ENCODE data around the gene ZFP1. TPM values are rescaled to one million over a fixed set of nuclear protein-coding genes. Genes with fewer than 3 reads are reported as not detected.

The ZFP1 gene
- total RNA-seq, 1 experiment from 2014 or later = 10.6 TPM

GRCh38 chr16:75109732-75110243 is 38.5 kb upstream of the ZFP1 start:
- Mint-ChIP-seq H3K36me3 (ENCODE audit: insufficient read depth, unreplicated experiment) (peaks cover 12% of the 10 kb centered on the region), H3K4me1 (ENCODE audit: low read depth, unreplicated experiment) (peaks cover 31% of the 10 kb centered on the region), H3K27me3 (ENCODE audit: unreplicated experiment) (no peaks in the 10 kb centered on the region), H3K27ac (ENCODE audit: unreplicated experiment) (peak overlapping the region; percentile 68), H3K4me3 (ENCODE audit: low read depth, unreplicated experiment) (peak overlapping the region; percentile 19), H3K9me3 (ENCODE audit: low read depth, unreplicated experiment) (no peaks in the 10 kb centered on the region)
- peak; percentile 50 for DNase-seq
- CTCF ChIA-PET = interaction anchor here (0.6 to 4.4 kb wide), 8 partner anchors 13 to 367 kb away, joined by 3 to 125 read pairs (median 6); partner anchors contain the start of genes WDR59 and ZNRF1
- BruUV-seq (replicated peaks) = no TSS peak
- intact Hi-C loops (cut with micrococcal nuclease; ENCODE audit: unreplicated experiment) = loop anchor here (10.0 kb wide), 1 partner anchor 235 kb away; no protein-coding TSS in a partner anchor
- TF ChIP-seq CTCF (IDR thresholded peaks at IDR 0.05; ENCODE audit: unreplicated experiment) = no peak

DNA sequence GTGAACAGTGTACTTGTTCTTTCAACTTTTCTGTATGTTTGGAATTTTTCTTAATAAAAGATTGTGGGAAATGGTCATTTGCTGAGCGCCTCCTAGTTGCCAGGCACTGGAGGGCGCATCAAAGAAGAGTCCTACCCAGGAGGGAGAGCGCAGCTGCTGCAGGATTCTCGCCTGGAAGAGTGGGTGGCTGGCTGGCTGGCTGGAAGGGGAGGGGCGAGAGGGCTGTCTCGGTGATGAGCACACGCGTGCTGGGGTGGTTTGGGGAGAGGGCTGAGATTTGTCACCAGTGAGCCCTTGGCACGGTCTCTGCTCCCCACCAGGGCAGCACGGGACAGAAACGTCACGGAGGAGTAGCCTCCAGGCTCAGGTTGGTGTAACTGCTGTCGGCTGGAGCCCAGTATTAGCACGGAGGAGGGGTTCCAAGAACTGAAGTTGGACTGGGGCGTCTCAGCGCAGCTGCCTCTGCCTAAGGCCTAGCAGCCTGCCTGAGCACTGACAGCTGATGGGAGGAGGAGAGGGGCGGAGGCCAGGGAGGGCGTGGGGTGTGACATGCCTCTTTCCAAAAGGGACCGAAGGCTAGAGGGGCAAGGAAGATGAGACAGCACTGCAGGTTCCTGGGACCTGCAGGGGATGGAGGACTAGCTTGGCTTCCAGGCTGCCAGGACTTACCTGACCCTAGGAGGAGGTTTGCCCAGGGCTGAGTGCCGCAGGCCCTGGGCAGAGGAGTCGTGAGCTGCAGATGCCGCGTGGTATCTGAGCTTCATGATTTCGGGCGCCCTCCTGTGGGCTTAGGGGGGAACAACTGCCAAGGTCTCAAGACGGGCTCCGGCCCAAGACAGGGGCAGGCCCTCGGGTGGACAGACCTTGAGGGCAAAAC is 37.4 kb upstream of the ZFP1 start:
- no peak overlapping the region for H3K4me3 Mint-ChIP-seq (ENCODE audit: low read depth, unreplicated experiment)
- no peak overlapping the region for H3K27ac Mint-ChIP-seq (ENCODE audit: unreplicated experiment)
- H3K27me3 Mint-ChIP-seq (ENCODE audit: unreplicated experiment) = no peaks in the 10 kb centered on the region
- peak; percentile 91 for TF ChIP-seq CTCF (IDR thresholded peaks at IDR 0.05; ENCODE audit: unreplicated experiment)
- DNase-seq = peak; percentile 91
- H3K9me3 Mint-ChIP-seq (ENCODE audit: low read depth, unreplicated experiment) = no peaks in the 10 kb centered on the region
- H3K4me1 Mint-ChIP-seq (ENCODE audit: low read depth, unreplicated experiment) = peaks cover 31% of the 10 kb centered on the region
- CTCF ChIA-PET = interaction anchor here (0.6 to 4.4 kb wide), 22 partner anchors 9 to 248 kb away, joined by 3 to 125 read pairs (median 4); partner anchors contain the start of genes WDR59 and ZNRF1
- no TSS peak for BruUV-seq (replicated peaks)
- intact Hi-C loops (cut with micrococcal nuclease; ENCODE audit: unreplicated experiment) = loop anchor here (1.0 to 10.0 kb wide), 2 partner anchors 113 to 236 kb away; no protein-coding TSS in a partner anchor
- H3K36me3 Mint-ChIP-seq (ENCODE audit: insufficient read depth, unreplicated experiment) = peaks cover 12% of the 10 kb centered on the region

DNA sequence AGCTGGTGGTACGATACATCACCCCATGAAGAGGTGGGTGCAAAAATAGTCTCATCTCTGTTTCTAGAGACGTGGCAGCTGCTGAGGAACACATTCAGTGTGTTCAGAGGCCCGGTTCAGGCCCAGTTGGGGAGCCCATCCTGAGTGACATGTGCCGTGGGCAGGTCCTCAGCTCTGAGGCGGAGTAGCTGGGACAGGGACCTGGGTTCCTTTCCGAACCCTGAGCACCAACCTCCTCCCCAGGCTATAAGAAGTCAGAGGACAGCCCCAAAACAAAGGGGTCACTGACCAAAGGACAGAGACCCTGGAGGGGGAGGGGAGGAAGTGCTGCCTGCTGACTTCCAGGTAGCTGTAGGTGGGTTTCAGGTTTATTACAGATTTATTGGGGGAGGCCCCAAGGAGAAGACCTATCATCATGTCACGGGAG is 36.8 kb upstream of the ZFP1 start:
- Mint-ChIP-seq H3K4me1 (ENCODE audit: low read depth, unreplicated experiment) (peaks cover 37% of the 10 kb centered on the region), H3K27me3 (ENCODE audit: unreplicated experiment) (no peaks in the 10 kb centered on the region), H3K9me3 (ENCODE audit: low read depth, unreplicated experiment) (no peaks in the 10 kb centered on the region), H3K4me3 (ENCODE audit: low read depth, unreplicated experiment) (no peak overlapping the region), H3K27ac (ENCODE audit: unreplicated experiment) (no peak overlapping the region), H3K36me3 (ENCODE audit: insufficient read depth, unreplicated experiment) (peaks cover 15% of the 10 kb centered on the region)
- no TSS peak for BruUV-seq (replicated peaks)
- no peak for TF ChIP-seq CTCF (IDR thresholded peaks at IDR 0.05; ENCODE audit: unreplicated experiment)
- intact Hi-C loops (cut with micrococcal nuclease; ENCODE audit: unreplicated experiment) = loop anchor here (1.0 to 10.0 kb wide), 2 partner anchors 113 to 237 kb away; no protein-coding TSS in a partner anchor
- CTCF ChIA-PET = interaction anchor here (0.6 to 4.4 kb wide), 19 partner anchors 8 to 249 kb away, joined by 3 to 125 read pairs (median 4); partner anchors contain the start of genes WDR59 and ZNRF1
- DNase-seq = no peak

GRCh38 chr16:75111961-75112733 is 36.2 kb upstream of the ZFP1 start:
- no TSS peak for BruUV-seq (replicated peaks)
- intact Hi-C loops (cut with micrococcal nuclease; ENCODE audit: unreplicated experiment) = loop anchor here (1.0 to 10.0 kb wide), 2 partner anchors 114 to 237 kb away; no protein-coding TSS in a partner anchor
- Mint-ChIP-seq H3K27me3 (ENCODE audit: unreplicated experiment) (no peaks in the 10 kb centered on the region), H3K27ac (ENCODE audit: unreplicated experiment) (no peak overlapping the region), H3K4me1 (ENCODE audit: low read depth, unreplicated experiment) (peaks cover 43% of the 10 kb centered on the region), H3K9me3 (ENCODE audit: low read depth, unreplicated experiment) (no peaks in the 10 kb centered on the region), H3K36me3 (ENCODE audit: insufficient read depth, unreplicated experiment) (peaks cover 19% of the 10 kb centered on the region), H3K4me3 (ENCODE audit: low read depth, unreplicated experiment) (no peak overlapping the region)
- no peak for DNase-seq
- CTCF ChIA-PET = interaction anchor here (1.1 to 4.4 kb wide), 8 partner anchors 8 to 249 kb away, joined by 3 to 125 read pairs (median 13); partner anchors contain the start of genes WDR59 and ZNRF1
- no peak for TF ChIP-seq CTCF (IDR thresholded peaks at IDR 0.05; ENCODE audit: unreplicated experiment)
